GM12878 (cell line): ENCODE results near the gene MMD.

Source experiments
- EGR1 ChIP-seq, 2 experiments: IDR thresholded peaks; 1 replicate in 1 of 2; 2 replicates in 1 of 2; pipeline ENCODE4 v1.6.1; 2011 to 2012; ENCODE audit warnings: low read depth in 2 of 2, low read length in 2 of 2, borderline replicate concordance in 1 of 2, mild to moderate bottlenecking in 1 of 2, moderate library complexity in 1 of 2
- EZH2 ChIP-seq: IDR thresholded peaks from 2 replicates; pipeline ENCODE4 v1.6.1; 2012; ENCODE audit warnings: low read depth, mild to moderate bottlenecking, control low read depth, inconsistent platforms, low read length, borderline replicate concordance; ENCODE audit not compliant: control insufficient read depth
- MYC ChIP-seq: IDR thresholded peaks from 2 replicates; pipeline ENCODE4 v1.6.1; 2011; ENCODE audit warnings: mild to moderate bottlenecking, low read length, moderate library complexity, inconsistent platforms; ENCODE audit not compliant: insufficient read depth, insufficient replicate concordance, insufficient read length, severe bottlenecking
- POLR2A ChIP-seq: IDR thresholded peaks from 2 replicates; pipeline ENCODE4 v1.6.1; 2011; ENCODE audit warnings: low read depth, mild to moderate bottlenecking, low read length
- POLR2AphosphoS5 ChIP-seq: IDR thresholded peaks from 2 replicates; pipeline ENCODE4 v1.6.1; 2011; ENCODE audit warnings: mild to moderate bottlenecking, low read length, inconsistent platforms
- RFX5 ChIP-seq: IDR thresholded peaks from 2 replicates; pipeline ENCODE4 v1.6.1; 2011; ENCODE audit warnings: low read depth, low read length, improper control_type of control experiment
- SREBF1 ChIP-seq: IDR thresholded peaks from 2 replicates; pipeline ENCODE4 v1.6.1; 2012; ENCODE audit warnings: mild to moderate bottlenecking, low read length
- SREBF2 ChIP-seq: IDR thresholded peaks from 2 replicates; pipeline ENCODE4 v1.6.1; 2012; ENCODE audit warnings: mild to moderate bottlenecking, low read length
- TARDBP ChIP-seq: IDR thresholded peaks from 2 replicates; pipeline ENCODE4 v1.6.1; 2016; ENCODE audit warnings: borderline replicate concordance
- TCF12 ChIP-seq: IDR thresholded peaks from 2 replicates; pipeline ENCODE4 v1.6.1; 2011; ENCODE audit warnings: low read depth, mild to moderate bottlenecking, low read length
- ZBTB33 ChIP-seq: fragments of 450-650 bp; IDR thresholded peaks from 2 replicates; pipeline ENCODE4 v1.6.1; 2017; ENCODE audit warnings: mild to moderate bottlenecking
- ZNF24 ChIP-seq: fragments of 450-650 bp; IDR thresholded peaks from 2 replicates; pipeline ENCODE4 v1.6.1; 2017; ENCODE audit warnings: antibody characterized with exemption, mild to moderate bottlenecking
- ZNF274 ChIP-seq: IDR thresholded peaks from one replicate; pipeline ENCODE4 v1.8.0; 2011; ENCODE audit not compliant: insufficient read length, insufficient read depth

- TF ChIP-seq POLR2A (no peak), RFX5 (no peak), EZH2 (no peak), TCF12 (no peak), SREBF2 (no peak), ZBTB33 (no peak), TARDBP (no peak), POLR2AphosphoS5 (no peak), EGR1 (IDR thresholded peaks at IDR 0.05; ENCODE audit: borderline replicate concordance in 1 of 2, low read depth in 2 of 2, low read length in 2 of 2) (no peak), ZNF24 (no peak), MYC (no peak), ZNF274 (no peak), SREBF1 (no peak)
Observed at GRCh38 chr17:55443904-55444303, 22.3 kb upstream of the MMD start.
